22Rv1 (cell line): ENCODE data around the gene RAD52.

ENCODE experiments used
- H3K27ac ChIP-seq: fragments of 450-650 bp; 2 replicates; pipeline ENCODE4 v1.5.1; 2017
- CTCF ChIP-seq: fragments of 450-650 bp; IDR thresholded peaks from 2 replicates; pipeline ENCODE4 v1.5.1; 2017; ENCODE audit warnings: mild to moderate bottlenecking
- ZFX ChIP-seq: fragments of 450-650 bp; IDR thresholded peaks from 2 replicates; pipeline ENCODE4 v1.6.1; 2017; ENCODE audit warnings: antibody characterized with exemption, borderline replicate concordance

Gene RAD52

GRCh38 chr12:979349-979748 lies 29.9 kb upstream of the RAD52 start:
- TF ChIP-seq CTCF (no peak), ZFX (no peak)
- H3K27ac ChIP-seq = no peak overlapping the region

DNA sequence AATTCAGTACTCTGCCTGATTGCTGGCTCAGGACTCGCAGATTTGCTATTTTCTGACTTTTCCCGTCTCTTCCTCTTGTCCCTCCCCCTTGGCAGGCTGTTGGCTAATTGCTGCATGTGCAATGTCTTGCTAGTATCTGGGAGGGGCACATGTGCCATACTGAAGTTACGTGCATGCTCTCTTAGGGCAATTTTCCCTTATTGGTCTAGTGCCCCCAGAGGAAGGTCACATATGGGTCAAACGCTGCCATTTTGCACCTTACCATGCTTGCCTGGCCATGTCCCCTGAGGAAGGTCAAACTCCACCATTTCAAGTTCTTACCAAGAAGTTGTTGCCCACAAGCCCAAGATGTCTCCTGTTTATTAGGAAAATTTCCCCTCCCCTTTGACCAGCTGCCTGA lies 27.7 kb upstream of the RAD52 start:
- no peak overlapping the region for H3K27ac ChIP-seq
- no peak for TF ChIP-seq ZFX
- 0 out of 2 replicates have a peak, but pooled peaks have one; percentile 17 for TF ChIP-seq CTCF

- TF ChIP-seq CTCF (no peak), ZFX (no peak)
- H3K27ac ChIP-seq = no peak overlapping the region
These were observed 27.1 kb upstream of the RAD52 start for GRCh38 chr12:976644-977043.

DNA sequence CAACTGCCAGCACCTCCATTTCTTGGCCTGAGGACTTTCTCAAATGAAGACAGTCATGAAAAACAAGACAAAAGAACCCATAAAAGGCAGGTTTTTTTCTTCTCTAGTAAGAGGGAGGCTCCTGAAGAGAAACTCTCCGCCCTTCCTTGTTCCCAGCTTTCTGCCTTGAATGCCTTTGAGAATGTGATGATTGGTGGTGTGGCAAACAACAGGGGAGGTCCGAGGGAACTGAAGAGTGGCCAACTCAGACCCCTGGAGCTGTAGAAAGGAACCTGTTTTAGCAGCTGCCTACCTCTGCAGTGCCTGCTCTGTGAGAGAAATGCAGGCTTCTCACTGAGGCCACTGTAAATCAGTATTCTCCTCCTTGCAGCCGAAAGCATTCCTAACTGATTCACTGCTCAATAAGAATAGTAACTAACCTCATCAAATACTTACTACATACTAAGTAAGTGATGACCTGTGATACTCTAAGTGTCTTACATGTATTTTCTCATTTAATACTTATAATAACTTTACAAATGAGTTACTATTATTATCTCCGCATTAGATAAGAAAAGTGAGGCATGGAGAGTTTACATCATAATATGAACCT lies 24.9 kb upstream of the RAD52 start:
- no peak overlapping the region for H3K27ac ChIP-seq
- TF ChIP-seq CTCF (no peak), ZFX (no peak)

DNA sequence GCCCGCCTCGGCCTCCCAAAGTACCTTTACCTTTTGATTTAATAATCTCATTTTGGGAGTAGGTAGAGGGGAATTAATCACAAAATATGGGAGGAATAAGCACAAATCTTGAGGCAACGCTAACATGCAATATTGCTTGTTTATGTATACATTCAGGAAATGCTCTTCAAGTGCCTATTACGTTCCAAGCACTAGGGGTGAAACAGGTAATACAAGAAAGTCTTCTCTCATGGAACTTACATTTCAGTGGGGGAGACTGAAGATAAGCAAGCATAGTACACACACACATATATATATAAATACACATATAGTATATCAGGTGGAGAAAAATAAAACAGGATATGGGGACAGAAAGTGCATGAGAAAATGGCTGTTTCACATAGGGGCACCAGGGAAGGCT lies 22.5 kb upstream of the RAD52 start:
- TF ChIP-seq CTCF = no peak
- no peak for TF ChIP-seq ZFX

DNA sequence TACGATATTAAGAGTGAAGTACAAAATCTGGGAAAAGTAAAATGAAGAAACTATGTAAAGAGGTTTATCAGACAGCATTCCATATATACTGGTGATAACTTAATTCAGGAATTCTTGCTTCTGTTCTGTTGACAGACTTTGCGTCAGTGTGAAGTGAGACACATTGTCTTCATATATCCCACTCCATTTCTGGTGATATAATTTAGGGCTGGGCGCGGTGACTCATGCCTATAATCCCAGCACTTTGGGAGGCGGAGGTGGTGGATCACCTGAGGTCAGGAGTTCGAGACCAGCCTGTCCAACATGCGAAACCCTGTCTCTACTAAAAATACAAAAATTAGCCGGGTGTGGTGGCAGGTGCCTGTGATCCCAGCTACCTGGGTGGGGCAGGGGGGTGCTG lies 20.3 kb upstream of the RAD52 start:
- TF ChIP-seq ZFX (no peak), CTCF (no peak)
- no peak overlapping the region for H3K27ac ChIP-seq

More for the DNA sequence above, 22.5 kb upstream of the RAD52 start:
- H3K27ac ChIP-seq = no peak overlapping the region

DNA sequence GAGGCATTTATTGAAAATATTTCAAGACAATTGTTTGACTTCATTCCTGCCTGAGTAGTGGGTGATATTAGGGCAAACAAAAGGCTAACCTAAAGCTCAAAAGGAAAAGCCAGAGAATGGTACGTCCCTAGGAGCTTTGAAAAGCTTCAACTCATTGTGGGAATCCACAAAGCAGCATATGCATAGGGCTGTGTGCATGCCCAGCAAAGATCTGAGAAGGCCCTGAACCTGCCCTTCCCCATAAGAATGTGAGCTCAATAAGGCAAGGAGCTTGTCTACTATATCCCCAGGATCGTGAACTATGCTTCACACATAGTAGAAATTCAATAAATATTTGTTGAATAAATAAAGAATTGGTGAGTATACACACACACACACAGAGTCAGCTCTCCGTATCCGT lies 19.1 kb upstream of the RAD52 start:
- TF ChIP-seq CTCF (no peak), ZFX (no peak)
- H3K27ac ChIP-seq = no peak overlapping the region
